ENCODE measurements around the gene COG8.

The COG8 gene

GRCh38 chr16:69283851-69284250, 55.5 kb downstream of the COG8 start:
- no peak for DNase-seq

- DNase-seq = no peak
Observed at GRCh38 chr16:69277413-69277812, 62.0 kb downstream of the COG8 start.
